Activated T-cell treated with anti-CD3 and anti-CD28 coated beads, Interleukin-2, amount 50 U/mL, for 24 hours (primary cell): ENCODE measurements around the gene PLEKHA5.
A peak's percentile ranks its signal among the peaks of the same experiment; 100 is the strongest.
"Not testable (repeated sequence)": the region's sequence is repeated elsewhere in the genome, so short reads cannot be mapped to it uniquely, and the experiment has no call there.

ENCODE experiments used
- DNase-seq: peaks from one replicate; pipeline ENCODE4 v3.0.0-alpha.2; 2020
- H3K27ac Mint-ChIP-seq: 2 replicates; pipeline ENCODE4 v1.8.0; 2020; ENCODE audit warnings: mild to moderate bottlenecking, mixed read lengths
- H3K27me3 Mint-ChIP-seq: 2 replicates; pipeline ENCODE4 v1.8.0; 2020; ENCODE audit warnings: mixed read lengths
- H3K36me3 Mint-ChIP-seq: 2 replicates; pipeline ENCODE4 v1.8.0; 2020; ENCODE audit warnings: low read depth, mixed read lengths
- H3K4me1 Mint-ChIP-seq: 2 replicates; pipeline ENCODE4 v1.8.0; 2020; ENCODE audit warnings: low read depth, mixed read lengths
- H3K4me3 Mint-ChIP-seq: 2 replicates; pipeline ENCODE4 v1.8.0; 2020; ENCODE audit warnings: mild to moderate bottlenecking, moderate library complexity, mixed read lengths
- H3K9me3 Mint-ChIP-seq: 2 replicates; pipeline ENCODE4 v1.8.0; 2020; ENCODE audit warnings: mixed read lengths

Gene PLEKHA5

DNA sequence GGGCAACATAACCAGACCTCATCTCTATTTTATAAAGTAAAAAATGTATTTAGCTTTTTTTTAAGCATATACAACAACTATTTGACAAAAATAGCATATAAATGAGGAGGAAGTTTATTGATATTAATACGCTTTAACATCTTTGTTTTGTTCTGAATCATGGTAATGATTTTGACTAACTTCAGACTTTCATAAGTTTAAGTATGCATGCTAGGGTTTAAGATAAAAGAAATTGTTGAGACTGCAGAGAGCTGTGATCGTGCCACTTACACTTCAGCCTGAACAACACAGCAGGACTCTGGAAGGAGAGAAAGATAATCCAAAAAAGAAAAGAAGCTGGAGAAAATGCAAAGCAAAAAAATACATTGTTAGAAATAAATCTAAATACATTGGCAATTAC lies 221.8 kb downstream of the PLEKHA5 start:
- peaks cover 3% of the 10 kb centered on the region for H3K4me1 Mint-ChIP-seq
- H3K4me3 Mint-ChIP-seq = no peak overlapping the region
- H3K9me3 Mint-ChIP-seq = peaks cover 3% of the 10 kb centered on the region
- no peak for DNase-seq
- peaks cover 13% of the 10 kb centered on the region for H3K36me3 Mint-ChIP-seq
- H3K27ac Mint-ChIP-seq = no peak overlapping the region
- H3K27me3 Mint-ChIP-seq = no peaks in the 10 kb centered on the region

DNA sequence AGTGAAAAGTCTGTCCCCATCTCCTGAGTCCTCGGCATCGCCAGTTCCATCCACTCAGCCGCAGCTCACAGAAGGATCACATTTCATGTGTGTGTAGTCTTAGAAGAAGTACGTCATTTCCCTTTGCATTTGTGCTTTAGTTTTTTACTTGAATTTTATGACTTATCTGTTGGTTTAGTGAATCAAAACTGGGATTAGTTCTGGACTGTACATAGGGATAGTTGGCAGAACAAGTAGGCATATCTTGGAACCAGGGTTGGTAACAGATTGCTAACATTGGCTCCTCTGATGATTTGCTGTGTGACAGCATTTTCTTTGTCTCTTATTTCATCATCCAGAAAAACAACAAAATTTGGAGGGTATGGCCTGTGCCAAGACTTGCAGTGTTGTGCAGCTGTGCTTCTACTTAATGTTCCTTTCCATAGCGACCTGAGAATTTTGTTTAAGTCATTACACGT lies 240.2 kb downstream of the PLEKHA5 start:
- H3K27ac Mint-ChIP-seq = no peak overlapping the region
- no peaks in the 10 kb centered on the region for H3K27me3 Mint-ChIP-seq
- peaks cover 2% of the 10 kb centered on the region for H3K4me1 Mint-ChIP-seq
- no peaks in the 10 kb centered on the region for H3K9me3 Mint-ChIP-seq
- no peak overlapping the region for H3K4me3 Mint-ChIP-seq
- peaks cover 4% of the 10 kb centered on the region for H3K36me3 Mint-ChIP-seq
- DNase-seq = no peak

- Mint-ChIP-seq H3K27me3 (no peaks in the 10 kb centered on the region), H3K4me1 (no peaks in the 10 kb centered on the region), H3K4me3 (no peak overlapping the region), H3K36me3 (no peaks in the 10 kb centered on the region), H3K27ac (no peak overlapping the region), H3K9me3 (no peaks in the 10 kb centered on the region)
- no peak for DNase-seq
Measured at GRCh38 chr12:19373586-19373985, 244.1 kb downstream of the PLEKHA5 start.

DNA sequence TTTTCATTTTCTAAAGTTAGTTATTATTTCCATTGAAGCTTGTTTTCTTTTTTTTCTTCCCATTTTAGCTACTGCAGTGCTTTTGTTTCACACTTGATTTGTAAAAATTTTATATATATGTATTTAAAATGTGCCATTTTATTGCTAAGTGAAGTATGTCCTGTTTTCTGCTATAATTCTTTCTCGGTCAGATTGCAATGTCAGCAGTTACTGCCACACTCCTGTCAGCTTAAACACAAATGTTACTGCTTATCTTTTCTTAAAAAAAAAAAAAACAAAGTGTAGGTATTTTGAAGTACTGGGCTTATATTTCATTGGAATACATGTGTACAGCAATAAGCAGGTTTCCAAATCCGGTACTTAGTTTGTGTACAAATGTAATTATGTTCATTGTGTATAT lies 246.4 kb downstream of the PLEKHA5 start:
- Mint-ChIP-seq H3K36me3 (no peaks in the 10 kb centered on the region), H3K4me3 (no peak overlapping the region), H3K27me3 (no peaks in the 10 kb centered on the region), H3K4me1 (peaks cover 4% of the 10 kb centered on the region), H3K27ac (no peak overlapping the region), H3K9me3 (no peaks in the 10 kb centered on the region)
- no peak for DNase-seq

DNA sequence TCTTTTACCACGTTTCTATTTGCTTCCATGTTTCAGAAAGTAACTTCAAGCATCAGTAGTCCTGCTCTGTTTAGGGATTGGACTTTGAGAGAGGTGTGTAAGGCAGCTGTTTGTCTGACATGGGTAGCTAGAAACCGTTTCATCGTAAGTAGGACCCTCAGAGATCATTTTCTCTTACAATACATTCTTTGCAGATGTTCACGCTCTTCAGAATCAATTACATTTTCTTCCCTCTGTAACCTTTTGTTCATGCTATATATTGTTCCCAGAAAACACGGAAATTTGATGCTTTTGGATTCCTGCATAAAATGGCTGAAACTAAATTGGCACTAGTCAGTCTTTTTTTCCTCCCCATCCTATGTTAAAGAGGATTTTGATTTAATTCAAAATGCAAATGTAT lies 247.2 kb downstream of the PLEKHA5 start:
- no peaks in the 10 kb centered on the region for H3K36me3 Mint-ChIP-seq
- no peaks in the 10 kb centered on the region for H3K9me3 Mint-ChIP-seq
- no peaks in the 10 kb centered on the region for H3K27me3 Mint-ChIP-seq
- no peak overlapping the region for H3K4me3 Mint-ChIP-seq
- DNase-seq = no peak
- H3K27ac Mint-ChIP-seq = no peak overlapping the region
- H3K4me1 Mint-ChIP-seq = peaks cover 9% of the 10 kb centered on the region

GRCh38 chr12:19382111-19382526 lies 252.6 kb downstream of the PLEKHA5 start:
- no peak overlapping the region for H3K4me3 Mint-ChIP-seq
- H3K4me1 Mint-ChIP-seq = peaks cover 19% of the 10 kb centered on the region
- H3K9me3 Mint-ChIP-seq = no peaks in the 10 kb centered on the region
- H3K27ac Mint-ChIP-seq = peak overlapping the region; percentile 77
- no peaks in the 10 kb centered on the region for H3K27me3 Mint-ChIP-seq
- H3K36me3 Mint-ChIP-seq = no peaks in the 10 kb centered on the region
- DNase-seq = peak; percentile 55

GRCh38 chr12:19382563-19382962 lies 253.0 kb downstream of the PLEKHA5 start:
- H3K4me1 Mint-ChIP-seq = peaks cover 19% of the 10 kb centered on the region
- H3K9me3 Mint-ChIP-seq = no peaks in the 10 kb centered on the region
- no peaks in the 10 kb centered on the region for H3K27me3 Mint-ChIP-seq
- H3K4me3 Mint-ChIP-seq = no peak overlapping the region
- DNase-seq = no peak
- H3K36me3 Mint-ChIP-seq = no peaks in the 10 kb centered on the region
- peak overlapping the region; percentile 77 for H3K27ac Mint-ChIP-seq

DNA sequence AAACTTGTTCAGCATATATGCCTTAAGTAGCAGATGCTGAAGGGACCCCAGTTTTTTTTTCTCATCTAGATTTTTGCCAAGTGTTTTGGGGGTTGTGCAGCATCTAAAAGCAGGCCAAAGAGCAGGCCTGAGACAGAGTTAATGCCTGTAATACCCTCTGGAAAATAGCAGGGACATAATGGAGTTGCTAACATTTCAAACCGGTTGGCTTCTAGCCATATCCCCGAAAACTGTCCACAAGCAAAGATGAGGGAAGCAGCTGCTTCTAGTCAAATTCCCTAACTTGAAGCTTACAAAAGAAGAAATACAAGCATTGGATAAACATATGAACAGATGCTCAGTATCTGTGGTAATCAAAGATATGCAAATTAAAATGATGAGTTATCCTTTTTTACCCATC lies 257.6 kb downstream of the PLEKHA5 start:
- H3K4me3 Mint-ChIP-seq = no peak overlapping the region
- H3K9me3 Mint-ChIP-seq = no peaks in the 10 kb centered on the region
- peaks cover 6% of the 10 kb centered on the region for H3K4me1 Mint-ChIP-seq
- no peaks in the 10 kb centered on the region for H3K36me3 Mint-ChIP-seq
- no peak overlapping the region for H3K27ac Mint-ChIP-seq
- DNase-seq = no peak
- H3K27me3 Mint-ChIP-seq = no peaks in the 10 kb centered on the region

GRCh38 chr12:19388131-19388549 lies 258.6 kb downstream of the PLEKHA5 start:
- Mint-ChIP-seq H3K9me3 (no peaks in the 10 kb centered on the region), H3K4me3 (no peak overlapping the region), H3K36me3 (no peaks in the 10 kb centered on the region), H3K27ac (no peak overlapping the region), H3K27me3 (no peaks in the 10 kb centered on the region), H3K4me1 (no peaks in the 10 kb centered on the region)
- no peak for DNase-seq

- no peaks in the 10 kb centered on the region for H3K9me3 Mint-ChIP-seq
- no peaks in the 10 kb centered on the region for H3K4me1 Mint-ChIP-seq
- no peaks in the 10 kb centered on the region for H3K27me3 Mint-ChIP-seq
- H3K36me3 Mint-ChIP-seq = no peaks in the 10 kb centered on the region
- no peak for DNase-seq
- no peak overlapping the region for H3K4me3 Mint-ChIP-seq
- no peak overlapping the region for H3K27ac Mint-ChIP-seq
Measured at GRCh38 chr12:19390051-19390598, 260.6 kb downstream of the PLEKHA5 start.

GRCh38 chr12:19392644-19393043 lies 263.1 kb downstream of the PLEKHA5 start:
- H3K27ac Mint-ChIP-seq, H3K36me3 Mint-ChIP-seq, DNase-seq, H3K9me3 Mint-ChIP-seq, H3K27me3 Mint-ChIP-seq, H3K4me1 Mint-ChIP-seq, H3K4me3 Mint-ChIP-seq: not testable (repeated sequence)

DNA sequence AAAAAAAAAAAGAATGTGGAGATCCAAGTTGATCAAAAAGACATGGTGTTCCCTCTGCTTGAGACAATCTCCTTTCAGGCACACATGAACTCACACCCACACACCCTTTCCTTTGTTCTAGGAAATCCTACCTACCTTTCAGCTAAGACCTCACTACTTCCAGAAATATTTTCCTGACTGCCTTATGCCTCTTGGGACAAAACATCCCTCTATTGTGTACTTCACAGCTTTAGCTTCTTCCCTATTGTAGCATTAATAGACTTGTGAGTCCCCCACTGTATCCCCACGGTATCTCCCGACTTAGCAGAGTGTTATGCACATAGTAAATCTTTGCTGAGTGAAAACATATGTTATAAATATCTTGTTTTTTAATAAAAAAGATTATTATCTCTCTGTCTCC lies 264.9 kb downstream of the PLEKHA5 start:
- Mint-ChIP-seq H3K4me3 (no peak overlapping the region), H3K4me1 (no peaks in the 10 kb centered on the region), H3K27ac (no peak overlapping the region), H3K36me3 (no peaks in the 10 kb centered on the region), H3K27me3 (no peaks in the 10 kb centered on the region), H3K9me3 (no peaks in the 10 kb centered on the region)
- DNase-seq = no peak

- no peaks in the 10 kb centered on the region for H3K27me3 Mint-ChIP-seq
- no peak overlapping the region for H3K4me3 Mint-ChIP-seq
- no peaks in the 10 kb centered on the region for H3K9me3 Mint-ChIP-seq
- no peaks in the 10 kb centered on the region for H3K4me1 Mint-ChIP-seq
- no peak overlapping the region for H3K27ac Mint-ChIP-seq
- H3K36me3 Mint-ChIP-seq = no peaks in the 10 kb centered on the region
- DNase-seq = no peak
Measured at GRCh38 chr12:19397534-19397933, 268.0 kb downstream of the PLEKHA5 start.

DNA sequence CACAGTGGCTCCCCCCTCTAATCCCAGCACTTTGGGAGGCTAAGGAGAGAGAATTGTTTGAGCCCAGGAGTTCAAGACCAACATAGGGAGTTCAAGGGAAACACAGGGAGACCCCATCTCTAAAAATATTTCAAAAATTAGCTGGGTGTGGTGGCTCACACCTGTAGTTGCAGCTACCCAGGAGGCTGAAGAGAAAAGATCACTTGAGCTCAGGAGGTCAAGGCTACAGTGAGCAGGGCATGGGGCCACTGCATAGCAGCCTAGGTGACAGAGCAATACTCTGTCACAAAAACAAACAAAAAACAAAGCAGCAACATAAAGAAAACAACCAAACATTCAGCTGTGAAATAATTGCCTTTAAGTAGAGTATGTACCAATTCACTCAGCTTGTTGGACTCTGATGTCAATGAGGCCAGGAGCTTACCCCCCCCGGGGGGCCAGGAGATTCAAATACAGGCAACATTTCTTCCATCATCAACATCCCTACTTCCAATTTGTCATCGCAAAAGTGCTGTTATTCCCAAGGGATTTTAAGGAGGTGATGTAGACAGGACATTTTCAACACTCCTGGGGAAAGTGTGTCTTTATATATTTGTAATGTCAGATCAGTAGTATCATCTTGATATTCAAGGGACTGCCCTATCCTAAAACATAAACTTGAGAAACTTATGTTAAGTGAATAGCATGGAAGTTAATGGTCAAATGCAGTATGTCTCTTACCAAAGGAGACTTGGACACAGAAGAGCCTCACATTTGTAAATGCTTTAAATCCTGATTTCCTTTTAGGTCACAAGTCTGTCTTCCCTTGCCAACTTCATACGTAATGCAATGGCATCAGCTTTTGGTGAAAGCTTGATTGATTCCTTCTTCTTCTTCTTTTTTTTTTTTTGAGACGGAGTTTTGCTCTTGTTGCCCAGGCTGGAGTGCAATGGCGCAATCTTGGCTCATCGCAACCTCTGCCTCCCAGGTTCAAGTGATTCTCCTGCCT lies 269.1 kb downstream of the PLEKHA5 start:
- Mint-ChIP-seq H3K27me3 (no peaks in the 10 kb centered on the region), H3K4me1 (no peaks in the 10 kb centered on the region), H3K9me3 (no peaks in the 10 kb centered on the region), H3K4me3 (no peak overlapping the region), H3K27ac (no peak overlapping the region), H3K36me3 (no peaks in the 10 kb centered on the region)
- DNase-seq = no peak

DNA sequence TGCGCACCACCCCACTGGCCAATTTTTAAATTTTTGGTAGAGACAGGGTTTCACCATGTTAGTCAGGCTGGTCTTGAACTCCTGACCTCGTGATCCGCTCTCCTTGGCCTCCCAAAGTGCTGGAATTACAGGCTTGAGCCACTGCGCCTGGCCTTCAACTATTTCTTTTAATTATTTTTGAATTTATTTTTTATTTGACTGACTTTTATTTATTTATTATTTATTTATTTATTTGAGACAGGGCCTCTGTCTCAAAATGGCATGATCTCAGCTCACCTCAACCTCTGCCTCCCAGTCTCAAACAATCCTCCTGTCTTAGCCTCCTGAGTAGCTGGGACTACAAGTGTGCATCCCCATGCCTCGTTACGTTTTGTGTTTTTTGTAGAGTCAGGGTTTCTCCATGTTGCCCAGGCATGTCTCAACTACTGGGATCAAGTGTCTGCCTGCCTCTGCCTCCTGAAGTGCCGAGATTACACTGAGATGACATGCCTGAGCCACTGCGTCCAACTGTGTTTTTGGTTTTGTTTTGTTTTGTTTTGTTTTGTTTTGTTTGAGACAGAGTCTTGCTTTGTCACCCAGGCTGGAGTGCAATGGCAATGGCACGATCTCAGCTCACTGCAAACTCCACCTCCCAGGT lies 271.2 kb downstream of the PLEKHA5 start:
- DNase-seq, H3K4me3 Mint-ChIP-seq, H3K27me3 Mint-ChIP-seq, H3K9me3 Mint-ChIP-seq, H3K4me1 Mint-ChIP-seq, H3K36me3 Mint-ChIP-seq, H3K27ac Mint-ChIP-seq: not testable (repeated sequence)
